ENCODE measurements around the gene DUSP8. TPM values are rescaled to one million over a fixed set of nuclear protein-coding genes. Genes with fewer than 3 reads are reported as not detected.

Gene DUSP8, protein sequence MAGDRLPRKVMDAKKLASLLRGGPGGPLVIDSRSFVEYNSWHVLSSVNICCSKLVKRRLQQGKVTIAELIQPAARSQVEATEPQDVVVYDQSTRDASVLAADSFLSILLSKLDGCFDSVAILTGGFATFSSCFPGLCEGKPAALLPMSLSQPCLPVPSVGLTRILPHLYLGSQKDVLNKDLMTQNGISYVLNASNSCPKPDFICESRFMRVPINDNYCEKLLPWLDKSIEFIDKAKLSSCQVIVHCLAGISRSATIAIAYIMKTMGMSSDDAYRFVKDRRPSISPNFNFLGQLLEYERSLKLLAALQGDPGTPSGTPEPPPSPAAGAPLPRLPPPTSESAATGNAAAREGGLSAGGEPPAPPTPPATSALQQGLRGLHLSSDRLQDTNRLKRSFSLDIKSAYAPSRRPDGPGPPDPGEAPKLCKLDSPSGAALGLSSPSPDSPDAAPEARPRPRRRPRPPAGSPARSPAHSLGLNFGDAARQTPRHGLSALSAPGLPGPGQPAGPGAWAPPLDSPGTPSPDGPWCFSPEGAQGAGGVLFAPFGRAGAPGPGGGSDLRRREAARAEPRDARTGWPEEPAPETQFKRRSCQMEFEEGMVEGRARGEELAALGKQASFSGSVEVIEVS
- under 0.01 and 2.2 TPM in 2 replicates for total RNA-seq

DNA sequence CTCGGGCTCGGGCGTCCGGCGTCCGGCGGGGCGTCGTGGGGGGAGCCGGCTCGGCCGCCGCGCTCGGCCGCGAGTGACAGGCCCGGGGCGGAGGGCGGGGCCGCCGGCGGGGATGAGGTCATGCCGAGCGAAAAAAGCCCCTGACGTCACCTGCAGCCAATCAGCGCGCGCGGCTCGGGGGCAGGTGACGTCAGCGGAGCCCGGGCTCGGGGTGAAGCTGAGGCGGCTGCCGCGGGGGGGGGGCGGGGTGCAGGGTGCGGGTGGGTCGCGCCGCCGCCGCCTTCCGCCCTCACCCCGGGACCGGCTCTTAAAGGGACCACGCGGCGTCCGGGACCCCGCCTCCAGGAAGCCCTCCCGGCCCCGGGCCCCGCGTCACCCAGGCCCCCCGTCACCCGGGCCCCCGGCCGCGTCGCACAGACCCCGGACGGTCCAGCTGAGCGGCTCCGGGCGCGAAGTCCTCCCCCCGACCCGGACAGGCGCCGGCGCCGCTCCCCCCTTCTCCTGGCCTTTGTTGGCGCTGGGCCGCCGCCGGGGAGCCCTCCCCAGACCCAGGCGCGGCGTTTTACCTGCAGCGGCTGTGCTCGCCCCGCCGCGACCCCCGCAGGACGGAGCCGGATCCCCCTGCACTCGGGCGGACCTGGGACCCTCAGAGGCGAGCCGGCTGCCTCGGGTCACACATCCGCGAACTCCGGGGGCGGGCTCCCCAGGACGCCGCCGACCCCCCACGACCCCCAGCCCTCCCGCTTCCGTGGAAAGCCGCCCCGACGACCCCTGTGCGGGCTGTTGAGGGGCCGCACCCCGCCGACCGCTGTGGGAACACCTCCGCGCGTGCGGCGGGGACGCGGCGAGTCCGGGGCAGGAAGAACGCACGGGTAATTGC is at the start of gene DUSP8:
Gene DUSP8, minus strand, starts transcription at position 75 of the 880 bp plus-strand sequence. CDS start 6,445 bp downstream, outside the sequence.

DNA sequence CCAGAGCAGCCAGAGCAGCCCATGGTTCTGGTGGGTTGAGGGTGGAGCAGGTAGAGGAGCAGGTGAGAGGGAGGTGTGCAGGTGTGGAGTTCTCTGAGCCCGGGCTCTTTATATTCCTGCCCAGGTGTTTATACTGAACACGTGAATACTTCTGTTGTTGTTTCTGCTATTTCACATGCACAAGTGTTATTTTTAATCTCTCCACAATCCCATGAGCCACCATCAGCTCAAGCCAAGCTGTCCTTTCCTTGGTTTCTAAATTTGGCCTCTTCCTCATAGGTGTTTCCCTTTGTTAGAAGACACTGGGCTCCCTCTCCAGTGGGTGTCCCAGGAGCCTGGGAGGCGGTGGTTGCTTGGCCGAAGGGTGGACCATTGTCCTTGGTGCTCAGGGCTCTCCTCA is 36.3 kb upstream of the DUSP8 start, which contains the start of gene KRTAP5-3:
Gene KRTAP5-3, minus strand, starts transcription at position 101 of the 400 bp plus-strand sequence. Its CDS starts 78 bp downstream, at position 23.

DNA sequence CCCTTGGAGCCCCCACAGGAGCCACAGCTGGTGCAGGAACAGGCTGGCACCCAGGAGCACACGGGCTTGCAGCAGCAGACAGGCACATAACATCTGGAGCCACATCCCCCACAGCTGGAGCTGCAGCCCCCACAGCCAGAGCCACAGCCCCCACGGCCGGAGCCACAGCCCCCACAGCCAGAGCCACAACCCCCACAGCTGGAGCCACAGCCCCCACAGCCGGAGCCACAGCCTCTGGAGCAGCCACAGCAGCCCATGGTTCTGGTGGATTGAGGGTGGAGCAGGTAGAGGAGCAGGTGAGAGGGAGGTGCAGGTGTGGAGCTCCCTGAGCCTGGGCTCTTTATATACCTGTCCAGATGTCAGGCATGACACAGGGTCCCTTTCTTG is 25.9 kb upstream of the DUSP8 start, which contains the start of gene KRTAP5-2:
Gene KRTAP5-2, minus strand, starts transcription at position 301 of the 387 bp plus-strand sequence. Its CDS starts 44 bp downstream, at position 257.

DNA sequence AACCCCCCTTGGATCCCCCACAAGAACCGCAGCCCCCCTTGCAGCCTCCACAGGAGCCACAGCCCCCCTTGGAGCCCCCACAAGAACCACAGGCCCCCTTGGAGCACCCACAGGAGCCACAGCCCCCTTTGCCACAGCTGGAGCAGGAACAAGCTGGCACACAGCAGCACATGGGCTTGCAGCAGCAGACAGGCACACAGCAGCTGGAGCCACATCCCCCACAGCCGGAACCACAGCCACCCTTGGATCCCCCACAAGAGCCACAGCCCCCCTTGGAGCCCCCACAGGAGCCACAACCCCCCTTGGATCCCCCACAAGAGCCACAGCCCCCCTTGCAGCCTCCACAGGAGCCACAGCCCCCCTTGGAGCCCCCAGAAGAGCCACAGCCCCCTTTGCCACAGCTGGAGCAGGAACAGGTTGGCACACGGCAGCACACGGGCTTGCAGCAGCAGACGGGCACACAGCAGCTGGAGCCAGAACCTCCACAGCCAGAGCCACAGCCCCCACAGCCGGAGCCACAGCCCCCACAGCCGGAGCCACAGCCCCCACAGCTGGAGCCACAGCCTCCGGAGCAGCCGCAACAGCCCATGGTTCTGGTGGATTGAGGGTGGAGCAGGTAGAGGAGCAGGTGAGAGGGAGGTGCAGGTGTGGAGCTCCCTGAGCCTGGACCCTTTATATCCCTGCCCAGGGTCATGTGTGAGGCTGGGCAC is 12.7 kb upstream of the DUSP8 start, which contains the start of gene KRTAP5-1:
Gene KRTAP5-1, minus strand, starts transcription at position 623 of the 710 bp plus-strand sequence. Its CDS starts 34 bp downstream, at position 589.

Other genes with a start within 250 kb of the DUSP8 start
- 3.0 TPM in 1 of 2 replicates, not detected in the other for gene BRSK2, start 182.3 kb downstream of the DUSP8 start, total RNA-seq
- 13.4 and 19.2 TPM in 2 replicates for gene MOB2, start 85.5 kb downstream of the DUSP8 start, total RNA-seq
- gene KRTAP5-1, start 13.0 kb upstream of the DUSP8 start, total RNA-seq, result not detected in 2 replicates
- not detected in 2 replicates for gene KRTAP5-2, start 26.0 kb upstream of the DUSP8 start, total RNA-seq
- not detected in 2 replicates for gene KRTAP5-3, start 36.2 kb upstream of the DUSP8 start, total RNA-seq
- not detected in 2 replicates for gene KRTAP5-4, start 49.9 kb upstream of the DUSP8 start, total RNA-seq
- not detected in 2 replicates for gene KRTAP5-5, start 57.5 kb upstream of the DUSP8 start, total RNA-seq
- not detected in 2 replicates for gene KRTAP5-6, start 124.9 kb upstream of the DUSP8 start, total RNA-seq
- 0.13 and 0.48 TPM in 2 replicates for gene IFITM10, start 178.3 kb upstream of the DUSP8 start, total RNA-seq
- gene CTSD, start 191.7 kb upstream of the DUSP8 start, total RNA-seq, result 338 and 389 TPM in 2 replicates

Data from epithelial cell of alveolus of lung (primary cell).